Caco-2 (cell line): ENCODE data around the gene ZFHX2. TPM values are rescaled to one million over a fixed set of nuclear protein-coding genes. Genes with fewer than 3 reads are reported as not detected.

Experiments
- BruUV-seq: library from RNA; stranded (reverse); fragments of 400-500 nt; replicated peaks from 2 replicates; lab custom pipeline; 2021; lab: Mats Ljungman, UMichigan
- CTCF ChIA-PET: fragments of 300-600 bp; sonication (Branson Sonifier 250); formaldehyde crosslinking; loops from one replicate; lab custom pipeline; 2022; ENCODE audit warnings: antibody characterized with exemption; lab: Charles Lee
- POLR2A ChIA-PET: fragments of 300-600 bp; sonication (Branson Sonifier 250); formaldehyde crosslinking; loops from one replicate; lab custom pipeline; 2022; ENCODE audit warnings: antibody characterized with exemption; lab: Charles Lee
- DNase-seq, 2 experiments: peaks; one replicate each; pipeline versions ENCODE4 v3.0.0 to v3.0.0-alpha.2; 2020 to 2022
- H3K27me3 ChIP-seq: replicated peaks from 2 replicates; pipeline ENCODE4 v1.6.0; 2011; ENCODE audit warnings: low read length; ENCODE audit not compliant: control insufficient read depth, insufficient read depth
- H3K36me3 ChIP-seq: 2 replicates; pipeline ENCODE4 v1.5.1; 2011; ENCODE audit warnings: low read length; ENCODE audit not compliant: control insufficient read depth, insufficient read depth
- H3K4me1 ChIP-seq: fragments of 250-450 bp; sonication (Bioruptor Pico); 2 replicates; pipeline ENCODE4 v1.5.1; 2020; ENCODE audit warnings: mild to moderate bottlenecking
- H3K4me3 ChIP-seq: 2 replicates; pipeline ENCODE4 v1.5.1; 2011; ENCODE audit warnings: low read depth, mild to moderate bottlenecking, control low read depth, low read length
- H3K9me3 ChIP-seq: fragments of 250-450 bp; sonication (Bioruptor Pico); 2 replicates; pipeline ENCODE4 v1.5.1; 2020; ENCODE audit warnings: mild to moderate bottlenecking, moderate library complexity
- H3K27ac Mint-ChIP-seq: one replicate; pipeline ENCODE4 v1.8.0; 2022; ENCODE audit warnings: mixed read lengths; ENCODE audit not compliant: unreplicated experiment
- H3K27me3 Mint-ChIP-seq: one replicate; pipeline ENCODE4 v1.8.0; 2022; ENCODE audit warnings: mixed read lengths; ENCODE audit not compliant: insufficient read depth, unreplicated experiment
- H3K36me3 Mint-ChIP-seq: one replicate; pipeline ENCODE4 v1.8.0; 2022; ENCODE audit warnings: mild to moderate bottlenecking, mixed read lengths; ENCODE audit not compliant: insufficient read depth, unreplicated experiment
- H3K4me1 Mint-ChIP-seq: one replicate; pipeline ENCODE4 v1.8.0; 2022; ENCODE audit warnings: low read depth, mixed read lengths; ENCODE audit not compliant: unreplicated experiment
- H3K4me3 Mint-ChIP-seq: one replicate; pipeline ENCODE4 v1.8.0; 2022; ENCODE audit warnings: mild to moderate bottlenecking, moderate library complexity, mixed read lengths; ENCODE audit not compliant: unreplicated experiment
- H3K9me3 Mint-ChIP-seq: one replicate; pipeline ENCODE4 v1.8.0; 2022; ENCODE audit warnings: mixed read lengths; ENCODE audit not compliant: unreplicated experiment
- intact Hi-C: fragments of 100-400 bp; cut with micrococcal nuclease; formaldehyde crosslinking; loops from one replicate; pipeline ENCODE4 v1.10.0; 2022; ENCODE audit not compliant: unreplicated experiment
- total RNA-seq: library from RNA; stranded (reverse); gene quantifications from 2 replicates; pipeline ENCODE4 v1.2.3, GENCODE V29; 2022
- TF ChIP-seq, protein P1 (sequence below), 2 experiments: fragments of 200-600 bp in 1 of 2; IDR thresholded peaks; 1 replicate in 1 of 2; 2 replicates in 1 of 2; pipeline versions ENCODE4 v1.5.1 to v1.8.0; 2011 to 2022; ENCODE audit warnings: antibody characterized with exemption in 1 of 2, control low read depth in 1 of 2, inconsistent platforms in 1 of 2, low read depth in 1 of 2, low read length in 1 of 2, mild to moderate bottlenecking in 1 of 2, moderate library complexity in 1 of 2; ENCODE audit not compliant: insufficient read depth in 1 of 2, severe bottlenecking in 1 of 2, unreplicated experiment in 1 of 2

Gene ZFHX2
- total RNA-seq, 1 experiment from 2014 or later, result 1.1 TPM

DNA sequence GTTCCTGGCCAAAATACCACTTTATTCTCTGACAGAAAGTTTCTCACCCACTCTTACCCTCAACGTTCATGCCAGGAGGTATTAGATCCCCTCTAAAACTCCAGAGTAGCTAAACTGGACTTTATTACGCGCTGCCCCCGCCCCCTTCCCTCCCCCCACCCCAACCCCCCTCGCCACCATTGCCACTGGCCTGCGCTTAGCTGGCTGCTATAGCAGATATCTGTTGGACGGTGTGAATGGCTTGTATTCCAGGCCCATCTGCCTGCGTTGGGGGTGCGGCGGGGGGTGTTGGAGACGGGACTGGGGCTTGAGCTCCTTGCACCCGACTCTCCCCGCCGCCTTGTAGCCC is 3.9 kb upstream of the ZFHX2 start:
- Mint-ChIP-seq H3K27me3 (no peaks in the 10 kb centered on the region), H3K4me1 (peaks cover 14% of the 10 kb centered on the region), H3K4me3 (peak overlapping the region; percentile 94), H3K27ac (peak overlapping the region; percentile 91), H3K36me3 (peaks cover 28% of the 10 kb centered on the region), H3K9me3 (no peaks in the 10 kb centered on the region)
- intact Hi-C loops, result no loop called here
- Histone ChIP-seq H3K36me3 (peaks cover 3% of the 10 kb centered on the region), H3K27me3 (no peaks in the 10 kb centered on the region), H3K4me1 (0 out of 2 replicates have a peak, but pooled peaks cover 11% of the 10 kb centered on the region), H3K9me3 (no peaks in the 10 kb centered on the region), H3K4me3 (peak overlapping the region; percentile 97)
- no peak for DNase-seq
- ChIA-PET CTCF (interaction anchor here (1.2 kb wide), 1 partner anchor 77 kb away, joined by 5 read pairs; no protein-coding TSS in a partner anchor), POLR2A (interaction anchor here (0.6 kb wide), 2 partner anchors 548 to 1567 kb away, joined by 4 to 5 read pairs; no protein-coding TSS in a partner anchor)
- TF ChIP-seq, protein P1, sequence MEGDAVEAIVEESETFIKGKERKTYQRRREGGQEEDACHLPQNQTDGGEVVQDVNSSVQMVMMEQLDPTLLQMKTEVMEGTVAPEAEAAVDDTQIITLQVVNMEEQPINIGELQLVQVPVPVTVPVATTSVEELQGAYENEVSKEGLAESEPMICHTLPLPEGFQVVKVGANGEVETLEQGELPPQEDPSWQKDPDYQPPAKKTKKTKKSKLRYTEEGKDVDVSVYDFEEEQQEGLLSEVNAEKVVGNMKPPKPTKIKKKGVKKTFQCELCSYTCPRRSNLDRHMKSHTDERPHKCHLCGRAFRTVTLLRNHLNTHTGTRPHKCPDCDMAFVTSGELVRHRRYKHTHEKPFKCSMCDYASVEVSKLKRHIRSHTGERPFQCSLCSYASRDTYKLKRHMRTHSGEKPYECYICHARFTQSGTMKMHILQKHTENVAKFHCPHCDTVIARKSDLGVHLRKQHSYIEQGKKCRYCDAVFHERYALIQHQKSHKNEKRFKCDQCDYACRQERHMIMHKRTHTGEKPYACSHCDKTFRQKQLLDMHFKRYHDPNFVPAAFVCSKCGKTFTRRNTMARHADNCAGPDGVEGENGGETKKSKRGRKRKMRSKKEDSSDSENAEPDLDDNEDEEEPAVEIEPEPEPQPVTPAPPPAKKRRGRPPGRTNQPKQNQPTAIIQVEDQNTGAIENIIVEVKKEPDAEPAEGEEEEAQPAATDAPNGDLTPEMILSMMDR (IDR thresholded peaks at IDR 0.05; ENCODE audit: insufficient read depth in 1 of 2, low read depth in 1 of 2, low read length in 1 of 2, severe bottlenecking in 1 of 2, unreplicated experiment in 1 of 2), result no peak
- no TSS peak for BruUV-seq

DNA sequence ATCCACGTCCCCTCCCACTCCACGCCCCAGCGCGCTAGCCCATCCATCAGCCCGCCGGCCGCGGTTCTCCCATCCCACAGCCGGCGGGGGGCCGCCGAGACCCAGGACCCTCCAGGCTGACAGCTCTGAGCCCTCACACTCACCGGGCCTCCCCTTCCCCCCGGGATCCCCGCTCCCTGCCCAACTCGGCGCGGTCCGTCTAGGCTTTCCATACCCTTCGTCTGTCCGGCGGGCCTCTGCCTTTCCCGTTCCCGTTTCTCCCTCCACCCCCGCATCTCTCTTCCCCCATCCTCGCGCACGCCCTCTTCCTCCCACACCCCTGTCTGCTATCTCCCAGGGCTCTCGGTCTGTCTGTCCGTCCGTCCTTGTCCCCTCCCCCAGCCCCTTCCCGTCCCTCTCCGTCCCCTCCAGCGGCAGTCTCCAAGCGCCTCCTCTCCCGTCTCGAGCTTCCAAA is 726 bp downstream of the ZFHX2 start:
- Histone ChIP-seq H3K27me3 (no peaks in the 10 kb centered on the region), H3K9me3 (no peaks in the 10 kb centered on the region), H3K4me1 (0 out of 2 replicates have a peak, but pooled peaks cover 5% of the 10 kb centered on the region), H3K4me3 (peak overlapping the region; percentile 54), H3K36me3 (no peaks in the 10 kb centered on the region)
- no peak overlapping the region for H3K27ac Mint-ChIP-seq
- no peaks in the 10 kb centered on the region for H3K4me1 Mint-ChIP-seq
- CTCF ChIA-PET, result interaction anchor here (1.5 kb wide), 1 partner anchor 72 kb away, joined by 5 read pairs; no protein-coding TSS in a partner anchor
- H3K4me3 Mint-ChIP-seq, result no peak overlapping the region
- H3K9me3 Mint-ChIP-seq, result no peaks in the 10 kb centered on the region
- intact Hi-C loops, result no loop called here
- no TSS peak for BruUV-seq
- no peaks in the 10 kb centered on the region for H3K27me3 Mint-ChIP-seq
- H3K36me3 Mint-ChIP-seq, result peaks cover 2% of the 10 kb centered on the region
- no peak for DNase-seq
- POLR2A ChIA-PET, result no interaction called here
- TF ChIP-seq, protein P1 (IDR thresholded peaks at IDR 0.05; ENCODE audit: insufficient read depth in 1 of 2, low read depth in 1 of 2, low read length in 1 of 2, severe bottlenecking in 1 of 2, unreplicated experiment in 1 of 2), result no peak

DNA sequence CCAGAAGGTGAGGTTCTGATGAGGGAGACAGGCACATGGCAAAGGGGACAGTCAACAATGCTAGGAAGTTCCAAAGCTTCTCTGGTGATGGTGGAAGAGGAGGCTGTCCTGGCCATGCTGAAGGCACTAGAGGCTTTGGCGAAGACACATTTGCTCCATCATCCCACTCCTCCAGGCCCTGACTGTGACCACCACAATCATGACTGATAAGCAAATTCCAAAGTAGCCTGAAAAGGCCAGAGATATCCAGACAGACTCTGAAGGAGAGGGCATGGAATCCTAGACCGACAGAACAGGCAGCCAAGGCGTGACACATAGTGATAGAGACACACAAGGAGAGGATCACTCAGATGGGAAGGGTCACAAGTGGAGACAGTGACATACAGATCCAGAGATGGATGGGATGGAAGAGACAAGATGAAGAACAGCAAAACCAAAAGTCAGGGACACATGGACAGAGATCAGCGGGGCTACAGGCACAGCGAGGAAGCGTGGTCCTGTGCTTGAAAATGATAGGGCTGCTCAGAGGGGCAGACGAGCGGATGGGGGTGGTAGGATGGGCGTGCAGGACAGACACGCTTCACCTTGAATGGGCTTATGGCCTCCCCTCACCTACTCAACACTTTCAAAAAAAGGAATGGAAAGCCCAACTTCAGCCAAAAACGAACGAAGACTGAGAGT is 1.3 kb downstream of the ZFHX2 start:
- intact Hi-C loops, result no loop called here
- Mint-ChIP-seq H3K9me3 (no peaks in the 10 kb centered on the region), H3K27ac (no peak overlapping the region), H3K36me3 (no peaks in the 10 kb centered on the region), H3K27me3 (no peaks in the 10 kb centered on the region), H3K4me3 (no peak overlapping the region), H3K4me1 (peaks cover 4% of the 10 kb centered on the region)
- TF ChIP-seq, protein P1 (IDR thresholded peaks at IDR 0.05; ENCODE audit: insufficient read depth in 1 of 2, low read depth in 1 of 2, low read length in 1 of 2, severe bottlenecking in 1 of 2, unreplicated experiment in 1 of 2), result no peak
- no TSS peak for BruUV-seq
- Histone ChIP-seq H3K36me3 (no peaks in the 10 kb centered on the region), H3K27me3 (no peaks in the 10 kb centered on the region), H3K4me1 (0 out of 2 replicates have a peak, but pooled peaks cover 5% of the 10 kb centered on the region), H3K9me3 (no peaks in the 10 kb centered on the region), H3K4me3 (peak overlapping the region; percentile 54)
- POLR2A ChIA-PET, result no interaction called here
- CTCF ChIA-PET, result no interaction called here
- no peak for DNase-seq
